BE2C (cell line): ENCODE measurements around the gene AEBP2.

ENCODE experiments used
- DNase-seq: peaks from one replicate; pipeline ENCODE4 v3.0.0-alpha.2; 2020
- H3K27me3 ChIP-seq: fragments of 250-450 bp; sonication (Bioruptor Pico); 2 replicates; pipeline ENCODE4 v1.5.1; 2020; ENCODE audit warnings: mild to moderate bottlenecking
- H3K36me3 ChIP-seq: fragments of 250-450 bp; sonication (Bioruptor Pico); 2 replicates; pipeline ENCODE4 v1.5.1; 2020; ENCODE audit warnings: mild to moderate bottlenecking
- H3K4me1 ChIP-seq: fragments of 250-450 bp; sonication (Bioruptor Pico); 2 replicates; pipeline ENCODE4 v1.5.1; 2020
- H3K4me3 ChIP-seq: 2 replicates; pipeline ENCODE4 v1.5.1; 2011; ENCODE audit warnings: low read depth, low read length
- H3K9me3 ChIP-seq: fragments of 250-450 bp; sonication (Bioruptor Pico); 2 replicates; pipeline ENCODE4 v1.5.1; 2020
- CTCF ChIP-seq: IDR thresholded peaks from 2 replicates; pipeline ENCODE4 v1.5.1; 2012; ENCODE audit warnings: mild to moderate bottlenecking, low read depth, low read length

Gene AEBP2

GRCh38 chr12:19485240-19485639 lies 45.9 kb downstream of the AEBP2 start:
- peaks cover 3% of the 10 kb centered on the region for H3K36me3 ChIP-seq
- no peak for DNase-seq
- no peaks in the 10 kb centered on the region for H3K27me3 ChIP-seq
- H3K4me1 ChIP-seq: no peaks in the 10 kb centered on the region
- no peak overlapping the region for H3K4me3 ChIP-seq
- TF ChIP-seq CTCF: no peak
- H3K9me3 ChIP-seq: no peaks in the 10 kb centered on the region

DNA sequence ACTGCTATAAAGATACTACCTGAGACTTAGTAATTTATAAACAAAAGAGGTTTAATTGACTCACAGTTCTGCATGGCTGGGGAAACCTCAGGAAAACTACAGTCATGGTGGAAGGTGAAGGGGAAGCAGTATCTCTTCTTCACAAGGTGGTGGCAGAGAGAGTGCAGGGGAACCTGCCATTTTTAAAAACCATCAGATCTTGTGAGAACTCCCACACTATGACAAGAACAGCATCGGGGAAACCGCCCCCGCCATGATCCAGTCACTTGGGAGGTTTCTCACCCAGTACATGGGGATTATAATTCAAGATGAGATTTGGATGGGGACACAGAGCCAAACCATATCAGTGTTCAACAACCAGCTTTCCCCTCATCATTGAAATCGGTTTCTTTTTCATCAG lies 49.9 kb downstream of the AEBP2 start:
- TF ChIP-seq CTCF: no peak
- no peak for DNase-seq
- H3K9me3 ChIP-seq: no peaks in the 10 kb centered on the region
- no peak overlapping the region for H3K4me3 ChIP-seq
- no peaks in the 10 kb centered on the region for H3K27me3 ChIP-seq
- H3K4me1 ChIP-seq: no peaks in the 10 kb centered on the region
- peaks cover 5% of the 10 kb centered on the region for H3K36me3 ChIP-seq

DNA sequence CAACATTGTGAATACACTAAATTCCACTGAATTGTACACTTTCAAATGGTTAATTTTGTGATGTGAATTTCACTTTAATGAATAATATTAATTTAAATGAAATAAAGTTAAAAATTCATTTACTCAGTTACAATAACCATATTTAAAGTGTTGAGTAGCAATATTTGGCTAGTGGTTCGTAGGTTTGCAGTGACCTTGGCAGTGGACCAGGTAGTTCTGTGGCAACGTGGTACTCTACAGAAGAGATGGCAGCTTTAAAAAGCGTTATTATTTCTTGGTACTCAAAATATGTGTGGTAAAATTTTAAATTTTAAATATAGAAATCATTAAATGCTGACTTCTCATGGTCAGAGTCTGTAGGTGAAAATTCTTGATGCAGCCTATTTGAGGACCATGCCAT lies 51.6 kb downstream of the AEBP2 start:
- no peak overlapping the region for H3K4me3 ChIP-seq
- H3K9me3 ChIP-seq: no peaks in the 10 kb centered on the region
- H3K4me1 ChIP-seq: no peaks in the 10 kb centered on the region
- H3K27me3 ChIP-seq: no peaks in the 10 kb centered on the region
- TF ChIP-seq CTCF: no peak
- peaks cover 18% of the 10 kb centered on the region for H3K36me3 ChIP-seq
- DNase-seq: no peak

DNA sequence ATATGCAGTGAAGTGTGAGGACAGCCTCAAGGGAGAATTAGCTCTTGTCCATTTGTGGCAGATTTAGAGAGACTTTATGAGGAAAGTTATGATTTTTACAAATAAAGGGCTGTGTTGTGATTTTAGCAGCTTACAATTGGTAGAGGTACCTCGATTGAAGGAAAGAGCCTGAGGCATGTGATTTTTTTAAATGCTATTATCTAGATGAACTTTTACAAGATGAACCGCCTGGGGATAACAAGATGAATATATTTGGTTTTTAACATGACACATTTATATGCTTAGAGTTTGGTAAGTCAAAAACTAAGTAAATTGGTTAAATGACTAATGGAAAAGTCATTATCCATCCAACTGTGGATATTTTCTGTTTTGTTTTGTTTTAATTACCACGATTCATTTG lies 52.6 kb downstream of the AEBP2 start:
- H3K27me3 ChIP-seq: no peaks in the 10 kb centered on the region
- no peak for TF ChIP-seq CTCF
- no peaks in the 10 kb centered on the region for H3K9me3 ChIP-seq
- H3K4me1 ChIP-seq: no peaks in the 10 kb centered on the region
- no peak for DNase-seq
- H3K4me3 ChIP-seq: no peak overlapping the region
- H3K36me3 ChIP-seq: peaks cover 22% of the 10 kb centered on the region

- no peaks in the 10 kb centered on the region for H3K27me3 ChIP-seq
- H3K4me1 ChIP-seq: no peaks in the 10 kb centered on the region
- no peak for DNase-seq
- no peaks in the 10 kb centered on the region for H3K9me3 ChIP-seq
- TF ChIP-seq CTCF: no peak
- H3K4me3 ChIP-seq: no peak overlapping the region
- H3K36me3 ChIP-seq: peaks cover 36% of the 10 kb centered on the region
Measured at GRCh38 chr12:19496219-19496878, 57.1 kb downstream of the AEBP2 start.

GRCh38 chr12:19498099-19498498 lies 58.8 kb downstream of the AEBP2 start:
- no peaks in the 10 kb centered on the region for H3K4me1 ChIP-seq
- peaks cover 40% of the 10 kb centered on the region for H3K36me3 ChIP-seq
- H3K27me3 ChIP-seq: no peaks in the 10 kb centered on the region
- no peak overlapping the region for H3K4me3 ChIP-seq
- no peak for TF ChIP-seq CTCF
- H3K9me3 ChIP-seq: no peaks in the 10 kb centered on the region
- no peak for DNase-seq
